Measurements from ENCODE around the gene TTC7B.

GRCh38 chr14:90799420-90799819 is 16.8 kb downstream of the TTC7B start:
- no peak for TF ChIP-seq MAX (IDR thresholded peaks at IDR 0.05)
- TF ChIP-seq CEBPB (IDR thresholded peaks at IDR 0.05): no peak
- no peak for TF ChIP-seq TEAD4 (IDR thresholded peaks at IDR 0.05)
